Smooth muscle cell (in vitro differentiated cells): ENCODE measurements around the gene NBEAL2. TPM values are rescaled to one million over a fixed set of nuclear protein-coding genes. Genes with fewer than 3 reads are reported as not detected.
A peak's percentile ranks its signal among the peaks of the same experiment; 100 is the strongest.

ENCODE experiments used
- DNase-seq: peaks from one replicate; lab custom pipeline; 2025; ENCODE audit not compliant: unreplicated experiment; lab: John Stamatoyannopoulos, UW
- H2AFZ ChIP-seq: fragments of 200-600 bp; sonication (generic); 2 replicates; pipeline ENCODE4 v1.6.0; 2016; ENCODE audit warnings: antibody characterized with exemption, low read depth, mild to moderate bottlenecking
- H3F3A ChIP-seq: fragments of 200-600 bp; sonication (generic); 2 replicates; pipeline ENCODE4 v1.6.0; 2017; ENCODE audit warnings: antibody characterized with exemption, low read depth
- H3K27ac ChIP-seq: fragments of 200-600 bp; sonication (generic); 2 replicates; pipeline ENCODE4 v1.5.1; 2016; ENCODE audit warnings: low read depth, mild to moderate bottlenecking
- H3K27me3 ChIP-seq: fragments of 200-600 bp; sonication (generic); 2 replicates; pipeline ENCODE4 v1.6.1; 2016; ENCODE audit warnings: low read depth, mild to moderate bottlenecking
- H3K36me3 ChIP-seq: fragments of 200-600 bp; sonication (generic); 2 replicates; pipeline ENCODE4 v1.5.1; 2016; ENCODE audit warnings: low read depth
- H3K4me1 ChIP-seq: fragments of 200-600 bp; sonication (generic); 2 replicates; pipeline ENCODE4 v1.5.1; 2016; ENCODE audit warnings: low read depth
- H3K4me2 ChIP-seq: fragments of 200-600 bp; sonication (generic); 2 replicates; pipeline ENCODE4 v1.6.0; 2016; ENCODE audit warnings: mild to moderate bottlenecking
- H3K4me3 ChIP-seq: fragments of 200-600 bp; sonication (generic); 2 replicates; pipeline ENCODE4 v1.5.1; 2016; ENCODE audit warnings: mild to moderate bottlenecking
- H3K79me2 ChIP-seq: fragments of 200-600 bp; sonication (generic); 2 replicates; pipeline ENCODE4 v1.6.0; 2016; ENCODE audit warnings: low read depth, mild to moderate bottlenecking
- H3K9ac ChIP-seq: fragments of 200-600 bp; sonication (generic); 2 replicates; pipeline ENCODE4 v1.6.0; 2016; ENCODE audit warnings: low read depth
- H3K9me3 ChIP-seq: fragments of 200-600 bp; sonication (generic); replicated peaks from 2 replicates; pipeline ENCODE4 v1.5.1; 2016; ENCODE audit warnings: low read depth
- H4K20me1 ChIP-seq: fragments of 200-600 bp; sonication (generic); 2 replicates; pipeline ENCODE4 v1.6.0; 2016; ENCODE audit warnings: low read depth
- WGBS: methylation state at CpG from one replicate; pipeline ENCODE4 v1.1.7; 2016; ENCODE audit warnings: low lambda C conversion rate; 5-methylcytosine and 5-hydroxymethylcytosine counted together
- polyA plus RNA-seq: library from polyadenylated mRNA; unstranded; fragments of >200 nt; fragmentation: Nextera tagmentation; extraction: Ambion mirVana; gene quantifications from 2 replicates; pipeline ENCODE4 v1.2.1, GENCODE V29; 2016
- total RNA-seq: library from RNA; depleted of rRNA; stranded (reverse); fragments of >200 nt; gene quantifications from 2 replicates; pipeline ENCODE4 v1.2.3, GENCODE V29; 2014
- TF ChIP-seq, protein P1 (sequence below): fragments of 200-600 bp; sonication (generic); IDR thresholded peaks from 2 replicates; pipeline ENCODE4 v1.5.1; 2017; ENCODE audit warnings: borderline replicate concordance, mild to moderate bottlenecking, antibody characterized with exemption; ENCODE audit not compliant: insufficient read depth, poor library complexity, severe bottlenecking

NBEAL2 gene
- total and polyA plus RNA-seq, 2 experiments from 2014 or later = 4.1 to 11.9 TPM

DNA sequence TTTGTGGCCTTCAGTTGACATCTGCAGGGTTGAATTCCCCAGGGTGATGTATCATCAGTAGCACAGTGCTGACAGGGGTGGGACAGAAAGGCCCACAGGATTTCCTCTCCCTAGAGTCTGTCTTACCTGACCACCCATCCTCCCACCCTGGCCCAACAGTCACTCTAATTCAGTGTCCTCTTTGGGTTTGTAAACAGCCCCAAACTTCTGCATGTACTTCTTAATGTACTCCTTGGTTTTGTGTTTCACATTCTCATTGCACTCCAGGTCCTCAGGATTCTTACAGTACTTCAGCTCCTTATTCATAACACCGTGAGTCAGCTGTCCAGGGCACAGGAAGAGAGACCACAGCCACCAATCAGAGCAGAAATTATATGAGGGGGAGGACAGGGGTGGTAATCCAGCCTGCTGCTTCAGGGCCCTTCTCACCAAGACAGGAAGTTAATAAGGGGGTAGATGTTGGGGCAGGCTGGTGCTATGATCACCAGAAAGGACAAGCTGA, 37.5 kb downstream of the NBEAL2 start:
- H3K27ac ChIP-seq = peak overlapping the region; percentile 87
- 13% methylated on average over 1 of the region's 1 CpG for WGBS

GRCh38 chr3:47017504-47018268, 38.2 kb downstream of the NBEAL2 start:
- WGBS = 89% methylated on average over 6 of the region's 6 CpGs
- peak overlapping the region; percentile 61 for H3K4me2 ChIP-seq

More for the DNA sequence above, 37.5 kb downstream of the NBEAL2 start:
- H3K4me2 ChIP-seq = peak overlapping the region; percentile 61
- no peak overlapping the region for H2AFZ ChIP-seq
- H3K9ac ChIP-seq = no peak overlapping the region
- peaks cover 17% of the 10 kb centered on the region for H3K79me2 ChIP-seq
- H3K36me3 ChIP-seq = peaks cover 6% of the 10 kb centered on the region
- H3F3A ChIP-seq = peaks cover 24% of the 10 kb centered on the region
- peaks cover 61% of the 10 kb centered on the region for H4K20me1 ChIP-seq
- peaks cover 8% of the 10 kb centered on the region for H3K4me1 ChIP-seq
- DNase-seq = no peak
- H3K9me3 ChIP-seq = no peaks in the 10 kb centered on the region
- TF ChIP-seq, protein P1, sequence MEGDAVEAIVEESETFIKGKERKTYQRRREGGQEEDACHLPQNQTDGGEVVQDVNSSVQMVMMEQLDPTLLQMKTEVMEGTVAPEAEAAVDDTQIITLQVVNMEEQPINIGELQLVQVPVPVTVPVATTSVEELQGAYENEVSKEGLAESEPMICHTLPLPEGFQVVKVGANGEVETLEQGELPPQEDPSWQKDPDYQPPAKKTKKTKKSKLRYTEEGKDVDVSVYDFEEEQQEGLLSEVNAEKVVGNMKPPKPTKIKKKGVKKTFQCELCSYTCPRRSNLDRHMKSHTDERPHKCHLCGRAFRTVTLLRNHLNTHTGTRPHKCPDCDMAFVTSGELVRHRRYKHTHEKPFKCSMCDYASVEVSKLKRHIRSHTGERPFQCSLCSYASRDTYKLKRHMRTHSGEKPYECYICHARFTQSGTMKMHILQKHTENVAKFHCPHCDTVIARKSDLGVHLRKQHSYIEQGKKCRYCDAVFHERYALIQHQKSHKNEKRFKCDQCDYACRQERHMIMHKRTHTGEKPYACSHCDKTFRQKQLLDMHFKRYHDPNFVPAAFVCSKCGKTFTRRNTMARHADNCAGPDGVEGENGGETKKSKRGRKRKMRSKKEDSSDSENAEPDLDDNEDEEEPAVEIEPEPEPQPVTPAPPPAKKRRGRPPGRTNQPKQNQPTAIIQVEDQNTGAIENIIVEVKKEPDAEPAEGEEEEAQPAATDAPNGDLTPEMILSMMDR = no peak
- no peak overlapping the region for H3K4me3 ChIP-seq
- H3K27me3 ChIP-seq = no peaks in the 10 kb centered on the region

GRCh38 chr3:47018269-47018611, 38.8 kb downstream of the NBEAL2 start:
- TF ChIP-seq, protein P1 = no peak
- peaks cover 6% of the 10 kb centered on the region for H3K36me3 ChIP-seq
- H3K27ac ChIP-seq = peak overlapping the region; percentile 87
- no peak overlapping the region for H3K4me2 ChIP-seq
- peaks cover 24% of the 10 kb centered on the region for H3F3A ChIP-seq
- H4K20me1 ChIP-seq = peaks cover 74% of the 10 kb centered on the region
- H3K4me1 ChIP-seq = peaks cover 8% of the 10 kb centered on the region
- H3K4me3 ChIP-seq = no peak overlapping the region
- H3K9ac ChIP-seq = no peak overlapping the region
- no peak overlapping the region for H2AFZ ChIP-seq
- peaks cover 18% of the 10 kb centered on the region for H3K79me2 ChIP-seq
- H3K27me3 ChIP-seq = no peaks in the 10 kb centered on the region
- no peaks in the 10 kb centered on the region for H3K9me3 ChIP-seq
- no peak for DNase-seq

More at GRCh38 chr3:47017504-47018268, 38.2 kb downstream of the NBEAL2 start:
- Histone ChIP-seq H4K20me1 (peaks cover 68% of the 10 kb centered on the region), H3K9me3 (no peaks in the 10 kb centered on the region), H3K27me3 (no peaks in the 10 kb centered on the region), H3K9ac (peak overlapping the region; percentile 0), H3K79me2 (peaks cover 17% of the 10 kb centered on the region), H3K27ac (peak overlapping the region; percentile 87), H3K4me3 (no peak overlapping the region), H3K4me1 (peaks cover 8% of the 10 kb centered on the region), H3F3A (peaks cover 24% of the 10 kb centered on the region), H2AFZ (no peak overlapping the region), H3K36me3 (peaks cover 6% of the 10 kb centered on the region)
- TF ChIP-seq, protein P1 = no peak
- no peak for DNase-seq

- Histone ChIP-seq H3F3A (peaks cover 24% of the 10 kb centered on the region), H3K9ac (no peak overlapping the region), H3K9me3 (no peaks in the 10 kb centered on the region), H2AFZ (no peak overlapping the region), H3K79me2 (peaks cover 28% of the 10 kb centered on the region), H3K4me2 (no peak overlapping the region), H3K36me3 (peaks cover 6% of the 10 kb centered on the region), H4K20me1 (peaks cover 83% of the 10 kb centered on the region), H3K27ac (no peak overlapping the region), H3K4me3 (no peak overlapping the region), H3K4me1 (peaks cover 8% of the 10 kb centered on the region), H3K27me3 (no peaks in the 10 kb centered on the region)
- DNase-seq = no peak
- TF ChIP-seq, protein P1 = no peak
- 100% methylated on average over 1 of the region's 1 CpG for WGBS
Observed at GRCh38 chr3:47019201-47019600, 39.7 kb downstream of the NBEAL2 start.
